GM06990 (cell line): ENCODE data around the gene TRMT6.
A peak's percentile ranks its signal among the peaks of the same experiment; 100 is the strongest.

Experiments used
- DNase-seq: peaks from one replicate; pipeline ENCODE4 v3.0.0-alpha.2; 2011; ENCODE audit not compliant: insufficient read length; ENCODE audit errors: extremely low read depth
- H3K27me3 ChIP-seq: replicated peaks from 2 replicates; pipeline ENCODE4 v1.6.0; 2011; ENCODE audit warnings: low read length; ENCODE audit not compliant: control insufficient read depth, insufficient read depth
- H3K36me3 ChIP-seq: 2 replicates; pipeline ENCODE4 v1.5.1; 2011; ENCODE audit warnings: low read length; ENCODE audit not compliant: control insufficient read depth, insufficient read depth
- H3K4me3 ChIP-seq: replicated peaks from 2 replicates; pipeline ENCODE4 v1.5.1; 2011; ENCODE audit warnings: low read depth, mild to moderate bottlenecking, control low read depth, low read length
- TF ChIP-seq, protein P1 (sequence below): IDR thresholded peaks from 2 replicates; pipeline ENCODE4 v1.5.1; 2011; ENCODE audit warnings: low read length, control low read depth, mild to moderate bottlenecking, inconsistent platforms; ENCODE audit not compliant: insufficient read depth, poor library complexity, severe bottlenecking

The TRMT6 gene

DNA sequence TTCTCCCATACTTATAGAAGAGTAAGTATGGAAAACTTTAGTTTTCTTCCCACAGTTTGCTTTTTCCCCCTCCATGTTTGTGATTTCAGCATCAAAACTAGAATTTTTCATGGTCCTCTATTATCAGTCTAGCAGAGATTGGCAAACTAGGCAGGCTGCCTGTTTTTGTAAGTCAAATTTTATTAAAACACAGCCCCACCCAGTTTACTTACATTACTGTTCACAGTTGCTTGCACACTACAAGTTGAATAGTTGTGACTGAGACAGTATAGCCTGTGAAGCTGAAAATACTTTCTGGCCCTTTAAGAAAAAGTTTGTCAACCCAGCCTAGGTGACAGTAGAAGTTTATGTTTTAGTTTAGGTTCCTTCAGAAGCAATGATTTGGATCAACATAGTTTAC lies 19.6 kb upstream of the TRMT6 start:
- Histone ChIP-seq H3K4me3 (no peak overlapping the region), H3K36me3 (peaks cover 3% of the 10 kb centered on the region), H3K27me3 (no peaks in the 10 kb centered on the region)
- TF ChIP-seq, protein P1, sequence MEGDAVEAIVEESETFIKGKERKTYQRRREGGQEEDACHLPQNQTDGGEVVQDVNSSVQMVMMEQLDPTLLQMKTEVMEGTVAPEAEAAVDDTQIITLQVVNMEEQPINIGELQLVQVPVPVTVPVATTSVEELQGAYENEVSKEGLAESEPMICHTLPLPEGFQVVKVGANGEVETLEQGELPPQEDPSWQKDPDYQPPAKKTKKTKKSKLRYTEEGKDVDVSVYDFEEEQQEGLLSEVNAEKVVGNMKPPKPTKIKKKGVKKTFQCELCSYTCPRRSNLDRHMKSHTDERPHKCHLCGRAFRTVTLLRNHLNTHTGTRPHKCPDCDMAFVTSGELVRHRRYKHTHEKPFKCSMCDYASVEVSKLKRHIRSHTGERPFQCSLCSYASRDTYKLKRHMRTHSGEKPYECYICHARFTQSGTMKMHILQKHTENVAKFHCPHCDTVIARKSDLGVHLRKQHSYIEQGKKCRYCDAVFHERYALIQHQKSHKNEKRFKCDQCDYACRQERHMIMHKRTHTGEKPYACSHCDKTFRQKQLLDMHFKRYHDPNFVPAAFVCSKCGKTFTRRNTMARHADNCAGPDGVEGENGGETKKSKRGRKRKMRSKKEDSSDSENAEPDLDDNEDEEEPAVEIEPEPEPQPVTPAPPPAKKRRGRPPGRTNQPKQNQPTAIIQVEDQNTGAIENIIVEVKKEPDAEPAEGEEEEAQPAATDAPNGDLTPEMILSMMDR = no peak
- no peak for DNase-seq

DNA sequence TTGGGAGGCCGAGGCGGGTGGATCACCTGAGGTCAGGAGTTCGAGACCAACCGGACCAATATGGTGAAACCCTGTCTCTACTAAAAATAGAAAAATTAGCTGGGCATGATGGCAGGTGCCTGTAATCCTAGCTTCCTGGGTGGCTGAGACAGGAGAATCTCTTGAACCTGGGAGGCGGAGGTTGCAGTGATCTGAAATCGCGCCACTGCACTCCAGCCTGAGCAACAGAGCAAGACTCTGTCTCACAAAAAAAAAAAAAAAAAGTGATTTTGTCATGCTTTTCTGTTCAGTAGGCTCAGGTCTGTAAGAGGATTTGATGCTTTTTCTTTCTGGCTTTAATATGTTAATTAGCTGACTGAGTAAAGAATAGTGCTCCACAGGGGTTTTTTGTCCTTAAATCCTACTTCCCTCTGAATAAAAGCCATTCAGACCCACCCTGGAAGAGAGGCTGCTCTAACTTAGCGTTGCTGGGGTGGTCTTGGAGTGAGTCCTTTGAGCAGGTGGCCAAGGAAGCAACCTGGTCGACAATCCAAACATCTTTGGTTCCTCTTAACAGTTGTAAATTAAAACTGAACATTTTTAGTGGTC lies 19.1 kb upstream of the TRMT6 start:
- Histone ChIP-seq H3K36me3 (peaks cover 3% of the 10 kb centered on the region), H3K27me3 (no peaks in the 10 kb centered on the region), H3K4me3 (no peak overlapping the region)
- DNase-seq = no peak
- TF ChIP-seq, protein P1 = no peak

DNA sequence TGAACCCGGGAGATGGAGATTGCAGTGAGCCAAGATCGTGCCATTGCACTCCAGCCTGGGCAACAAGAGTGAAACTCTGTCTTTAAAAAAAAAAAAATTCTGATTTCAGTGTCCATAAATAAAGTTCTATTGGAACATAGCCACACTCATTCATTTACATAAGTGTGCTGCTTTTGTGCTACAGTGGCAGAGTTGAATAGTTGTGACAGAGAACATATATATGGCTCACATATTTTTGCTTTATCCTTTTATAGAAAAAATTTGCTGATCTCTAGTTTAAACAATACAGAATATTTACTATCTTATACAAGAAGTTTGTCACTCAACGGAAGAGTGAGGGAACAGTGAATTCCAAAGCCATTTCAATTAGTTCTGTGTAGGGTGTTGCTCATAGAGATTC lies 18.1 kb upstream of the TRMT6 start:
- no peak for DNase-seq
- Histone ChIP-seq H3K36me3 (peaks cover 1% of the 10 kb centered on the region; the same call in 1 of the 2 replicates), H3K4me3 (no peak overlapping the region), H3K27me3 (no peaks in the 10 kb centered on the region)
- TF ChIP-seq, protein P1 = no peak

DNA sequence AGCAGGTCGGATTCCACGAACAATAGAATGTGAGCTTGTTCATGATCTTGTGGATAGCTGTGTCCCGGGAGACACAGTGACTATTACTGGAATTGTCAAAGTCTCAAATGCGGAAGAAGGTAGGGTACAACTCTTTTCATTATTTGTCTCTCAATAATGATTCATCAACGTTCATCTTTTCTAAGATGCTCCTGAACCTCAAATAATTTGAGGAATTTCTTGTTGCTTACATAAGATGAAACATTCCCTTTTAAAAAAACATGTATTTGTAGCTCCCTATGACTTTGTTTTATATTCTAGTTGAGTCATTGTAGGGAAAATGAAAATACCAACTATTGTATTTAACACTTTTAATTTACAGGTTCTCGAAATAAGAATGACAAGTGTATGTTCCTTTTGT lies 17.1 kb upstream of the TRMT6 start:
- no peak for DNase-seq
- Histone ChIP-seq H3K36me3 (peaks cover 3% of the 10 kb centered on the region), H3K4me3 (no peak overlapping the region), H3K27me3 (no peaks in the 10 kb centered on the region)
- TF ChIP-seq, protein P1 = no peak

DNA sequence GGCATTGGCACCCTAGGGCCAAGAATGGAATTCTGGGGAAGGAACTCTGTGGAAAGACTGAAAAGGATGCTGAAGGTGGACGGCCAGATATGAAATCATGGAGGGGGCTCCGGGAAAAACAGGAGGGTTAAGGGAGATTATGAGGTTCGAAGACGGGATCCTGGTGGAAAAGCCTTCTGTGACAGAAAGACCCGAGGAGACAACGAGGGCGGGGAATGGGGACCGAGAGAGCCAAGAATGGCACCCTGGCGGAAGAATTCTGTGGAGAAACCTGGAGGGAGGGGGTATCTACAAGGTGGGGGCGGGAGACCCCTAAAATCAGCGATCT lies 426 bp downstream of the TRMT6 start:
- DNase-seq = no peak
- Histone ChIP-seq H3K27me3 (no peaks in the 10 kb centered on the region), H3K36me3 (peaks cover 11% of the 10 kb centered on the region), H3K4me3 (peak overlapping the region; percentile 99)
- TF ChIP-seq, protein P1 = no peak

DNA sequence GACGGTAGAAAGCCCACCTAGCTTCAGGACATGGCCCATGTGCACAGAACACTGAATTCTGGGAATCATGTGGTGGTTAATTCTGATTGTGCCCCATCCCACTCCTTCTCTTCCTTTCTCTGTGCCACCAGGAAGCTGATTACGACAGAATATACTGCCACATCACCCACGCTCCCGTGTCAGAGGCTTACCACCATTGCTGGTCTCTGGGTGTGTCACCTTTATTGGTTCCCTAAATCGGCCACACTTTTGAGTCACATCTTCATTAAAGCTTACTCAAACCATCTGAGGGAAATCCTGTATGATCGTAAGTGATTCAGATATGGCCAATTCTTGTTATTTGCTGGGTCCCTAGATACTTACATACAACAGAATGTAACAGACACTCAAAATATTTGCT lies 3.1 kb downstream of the TRMT6 start:
- no peak overlapping the region for H3K4me3 ChIP-seq
- no peaks in the 10 kb centered on the region for H3K27me3 ChIP-seq
- no peak for DNase-seq
- H3K36me3 ChIP-seq = peaks cover 12% of the 10 kb centered on the region
- TF ChIP-seq, protein P1 = no peak
